Left ventricle myocardium superior (tissue), 1 donor: ENCODE results near the gene OGDH. TPM values are rescaled to one million over a fixed set of nuclear protein-coding genes. Genes with fewer than 3 reads are reported as not detected.
"Not testable (repeated sequence)": the region's sequence is repeated elsewhere in the genome, so short reads cannot be mapped to it uniquely, and the experiment has no call there.

Experiments
- ATAC-seq: fragments of 200-7000 bp; cut with Tn5 transposase; one replicate; pipeline ENCODE4 v1.9.1; 2020; ENCODE audit warnings: mild to moderate bottlenecking, moderate library complexity
- DNase-seq: peaks from one replicate; pipeline ENCODE4 v3.0.0-alpha.2; 2020
- intact Hi-C: fragments of 100-400 bp; cut with micrococcal nuclease; formaldehyde crosslinking; loops from one replicate; pipeline ENCODE4 v1.11.0; 2022
- total RNA-seq: library from RNA; stranded (reverse); fragmentation: NEBNext Ultra II Directional; extraction: Animal tissue kit (Norgen Biotek cat#: 25700); gene quantifications from one replicate; pipeline ENCODE4 v1.2.1, GENCODE V29; 2021
- donor health status: DM: no; HTN: yes; CAD: no; lungs with severe emphysema.

The OGDH gene
- total RNA-seq, 1 donor from 2014 or later: 701 TPM

GRCh38 chr7:44693641-44694313 lies 87.3 kb downstream of the OGDH start:
- intact Hi-C loops: no loop called here
- ATAC-seq: peak; percentile 95
- DNase-seq: peak; percentile 78

GRCh38 chr7:44694326-44694725 lies 87.9 kb downstream of the OGDH start:
- ATAC-seq (peak; percentile 3), DNase-seq (no peak)
- intact Hi-C loops: no loop called here

- ATAC-seq (peak; percentile 9), DNase-seq (no peak)
- intact Hi-C loops: no loop called here
Measured at GRCh38 chr7:44694766-44695165, 88.3 kb downstream of the OGDH start.

GRCh38 chr7:44695756-44696155 lies 89.3 kb downstream of the OGDH start:
- intact Hi-C loops: no loop called here
- no peak for ATAC-seq
- DNase-seq: no peak

- intact Hi-C loops: no loop called here
- no peak for ATAC-seq
- no peak for DNase-seq
Measured at GRCh38 chr7:44696728-44697127, 90.3 kb downstream of the OGDH start.

- intact Hi-C loops: no loop called here
- ATAC-seq (no peak), DNase-seq (no peak)
Measured at GRCh38 chr7:44697136-44698045, 91.0 kb downstream of the OGDH start.

- DNase-seq (no peak), ATAC-seq (no peak)
- intact Hi-C loops: no loop called here
Measured at GRCh38 chr7:44698046-44698580, 91.7 kb downstream of the OGDH start.

GRCh38 chr7:44699598-44699997 lies 93.2 kb downstream of the OGDH start:
- intact Hi-C loops, ATAC-seq, DNase-seq: not testable (repeated sequence)

GRCh38 chr7:44700322-44700721 lies 93.9 kb downstream of the OGDH start:
- DNase-seq (no peak), ATAC-seq (no peak)
- intact Hi-C loops: no loop called here

GRCh38 chr7:44703391-44703790 lies 97.0 kb downstream of the OGDH start:
- DNase-seq, intact Hi-C loops: not testable (repeated sequence)

GRCh38 chr7:44703921-44704320 lies 97.5 kb downstream of the OGDH start:
- intact Hi-C loops: no loop called here
- DNase-seq (no peak), ATAC-seq (no peak)

More at GRCh38 chr7:44703391-44703790, 97.0 kb downstream of the OGDH start:
- ATAC-seq: not testable (repeated sequence)

GRCh38 chr7:44705434-44705833 lies 99.0 kb downstream of the OGDH start:
- no peak for DNase-seq
- no peak for ATAC-seq
- intact Hi-C loops: no loop called here

GRCh38 chr7:44706788-44707557 lies 100.5 kb downstream of the OGDH start:
- peak; percentile 64 for ATAC-seq
- intact Hi-C loops: no loop called here

GRCh38 chr7:44707558-44708230 lies 101.3 kb downstream of the OGDH start:
- no peak for ATAC-seq
- intact Hi-C loops: no loop called here
- no peak for DNase-seq

More at GRCh38 chr7:44706788-44707557, 100.5 kb downstream of the OGDH start:
- DNase-seq: peak; percentile 51

GRCh38 chr7:44709011-44709915 lies 102.8 kb downstream of the OGDH start:
- intact Hi-C loops: no loop called here
- ATAC-seq (no peak), DNase-seq (no peak)

GRCh38 chr7:44709945-44710596 lies 103.6 kb downstream of the OGDH start:
- DNase-seq (no peak), ATAC-seq (no peak)
- intact Hi-C loops: no loop called here

- ATAC-seq: no peak
- no peak for DNase-seq
- intact Hi-C loops: no loop called here
Measured at GRCh38 chr7:44711528-44711927, 105.1 kb downstream of the OGDH start.
